BE2C (cell line): ENCODE measurements around the gene BBS2.

Source experiments
- DNase-seq: peaks from one replicate; pipeline ENCODE4 v3.0.0-alpha.2; 2020
- H3K27me3 ChIP-seq: fragments of 250-450 bp; sonication (Bioruptor Pico); 2 replicates; pipeline ENCODE4 v1.5.1; 2020; ENCODE audit warnings: mild to moderate bottlenecking
- H3K36me3 ChIP-seq: fragments of 250-450 bp; sonication (Bioruptor Pico); 2 replicates; pipeline ENCODE4 v1.5.1; 2020; ENCODE audit warnings: mild to moderate bottlenecking
- H3K4me1 ChIP-seq: fragments of 250-450 bp; sonication (Bioruptor Pico); 2 replicates; pipeline ENCODE4 v1.5.1; 2020
- H3K4me3 ChIP-seq: 2 replicates; pipeline ENCODE4 v1.5.1; 2011; ENCODE audit warnings: low read depth, low read length
- H3K9me3 ChIP-seq: fragments of 250-450 bp; sonication (Bioruptor Pico); 2 replicates; pipeline ENCODE4 v1.5.1; 2020
- TF ChIP-seq, protein P1 (sequence below): IDR thresholded peaks from 2 replicates; pipeline ENCODE4 v1.5.1; 2012; ENCODE audit warnings: mild to moderate bottlenecking, low read depth, low read length

The BBS2 gene

DNA sequence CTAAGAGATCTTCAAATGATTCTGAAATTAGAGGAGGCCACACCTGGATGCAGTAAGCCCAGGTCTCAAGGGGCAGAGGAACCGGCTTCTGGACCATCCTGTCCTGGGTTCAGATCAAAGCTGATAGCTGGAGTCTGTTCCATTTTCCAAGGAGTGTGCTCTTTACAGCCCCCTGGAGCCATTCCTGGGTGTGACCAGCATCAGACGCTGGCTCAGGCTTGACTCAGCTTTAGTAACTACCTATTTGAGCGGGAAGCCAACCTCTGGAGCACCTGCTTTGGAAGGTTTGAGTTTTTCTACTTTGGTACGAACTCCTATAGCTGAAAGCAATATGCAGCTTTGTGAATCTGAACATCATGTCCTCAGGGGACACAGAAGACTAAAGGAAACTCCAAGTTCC, 12.9 kb upstream of the BBS2 start:
- TF ChIP-seq, protein P1, sequence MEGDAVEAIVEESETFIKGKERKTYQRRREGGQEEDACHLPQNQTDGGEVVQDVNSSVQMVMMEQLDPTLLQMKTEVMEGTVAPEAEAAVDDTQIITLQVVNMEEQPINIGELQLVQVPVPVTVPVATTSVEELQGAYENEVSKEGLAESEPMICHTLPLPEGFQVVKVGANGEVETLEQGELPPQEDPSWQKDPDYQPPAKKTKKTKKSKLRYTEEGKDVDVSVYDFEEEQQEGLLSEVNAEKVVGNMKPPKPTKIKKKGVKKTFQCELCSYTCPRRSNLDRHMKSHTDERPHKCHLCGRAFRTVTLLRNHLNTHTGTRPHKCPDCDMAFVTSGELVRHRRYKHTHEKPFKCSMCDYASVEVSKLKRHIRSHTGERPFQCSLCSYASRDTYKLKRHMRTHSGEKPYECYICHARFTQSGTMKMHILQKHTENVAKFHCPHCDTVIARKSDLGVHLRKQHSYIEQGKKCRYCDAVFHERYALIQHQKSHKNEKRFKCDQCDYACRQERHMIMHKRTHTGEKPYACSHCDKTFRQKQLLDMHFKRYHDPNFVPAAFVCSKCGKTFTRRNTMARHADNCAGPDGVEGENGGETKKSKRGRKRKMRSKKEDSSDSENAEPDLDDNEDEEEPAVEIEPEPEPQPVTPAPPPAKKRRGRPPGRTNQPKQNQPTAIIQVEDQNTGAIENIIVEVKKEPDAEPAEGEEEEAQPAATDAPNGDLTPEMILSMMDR: peak; percentile 29
- H3K36me3 ChIP-seq: no peaks in the 10 kb centered on the region
- H3K27me3 ChIP-seq: peaks cover 31% of the 10 kb centered on the region
- H3K4me3 ChIP-seq: no peak overlapping the region
- DNase-seq: no peak
- H3K9me3 ChIP-seq: no peaks in the 10 kb centered on the region
- H3K4me1 ChIP-seq: no peaks in the 10 kb centered on the region

DNA sequence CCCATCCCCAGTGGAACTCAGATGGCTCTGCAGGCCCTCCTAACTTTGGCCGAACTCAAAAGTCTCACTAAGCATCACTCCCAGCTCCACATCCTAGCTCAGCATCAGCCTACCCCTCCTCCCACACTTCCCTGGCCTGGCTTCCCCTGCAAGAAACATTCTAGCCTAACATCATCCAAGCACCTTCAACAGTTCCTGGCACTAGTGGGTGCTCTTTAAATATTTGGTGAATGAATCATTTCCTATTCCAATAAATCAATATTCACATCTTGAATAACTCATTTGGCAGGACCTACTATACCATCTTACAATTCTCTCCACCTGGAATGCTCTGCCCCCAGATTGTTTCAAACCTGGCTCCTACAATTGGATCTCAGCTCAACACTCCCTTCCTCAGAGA, 11.0 kb upstream of the BBS2 start:
- H3K4me3 ChIP-seq: no peak overlapping the region
- H3K4me1 ChIP-seq: no peaks in the 10 kb centered on the region
- DNase-seq: no peak
- H3K36me3 ChIP-seq: no peaks in the 10 kb centered on the region
- TF ChIP-seq, protein P1: no peak
- H3K27me3 ChIP-seq: peaks cover 22% of the 10 kb centered on the region
- H3K9me3 ChIP-seq: no peaks in the 10 kb centered on the region

DNA sequence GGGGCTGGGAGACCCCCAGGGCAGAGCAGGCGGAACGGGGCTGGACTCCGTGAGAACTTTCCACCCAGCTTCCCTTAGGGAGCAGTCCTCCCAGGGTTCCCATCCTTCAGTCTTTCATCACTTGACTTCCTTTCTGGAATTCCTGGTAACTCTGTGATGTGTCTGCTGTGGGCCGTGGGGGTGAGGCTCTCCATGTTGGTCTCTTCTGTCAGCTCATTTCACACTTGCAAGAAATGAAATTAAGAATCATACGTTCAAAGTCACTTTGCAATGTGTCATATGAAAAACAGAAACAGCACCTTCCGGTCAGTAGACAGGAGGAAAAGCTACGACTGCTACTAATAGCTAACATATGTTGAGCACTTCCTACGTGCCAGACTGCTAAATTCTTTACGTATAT, 5.4 kb upstream of the BBS2 start:
- Histone ChIP-seq H3K4me3 (no peak overlapping the region), H3K27me3 (no peaks in the 10 kb centered on the region; the same call in 1 of the 2 replicates), H3K9me3 (no peaks in the 10 kb centered on the region), H3K4me1 (no peaks in the 10 kb centered on the region), H3K36me3 (no peaks in the 10 kb centered on the region)
- TF ChIP-seq, protein P1: no peak
- no peak for DNase-seq

DNA sequence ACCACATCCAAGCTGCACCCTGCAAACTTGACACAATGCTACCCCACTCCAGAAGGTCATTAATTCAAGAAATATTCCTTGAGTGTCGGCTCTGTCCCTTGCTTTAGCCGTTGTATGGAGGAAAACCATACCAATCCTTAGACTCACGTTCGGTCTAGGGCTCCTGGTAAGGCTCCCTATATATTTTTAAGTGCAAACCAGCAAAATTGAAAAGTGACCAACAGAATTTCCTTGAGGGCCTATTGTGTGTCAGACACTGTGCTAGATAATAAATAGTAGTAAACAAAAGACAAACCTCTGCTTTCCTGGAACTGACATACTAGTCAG, 390 bp upstream of the BBS2 start:
- Histone ChIP-seq H3K27me3 (no peaks in the 10 kb centered on the region), H3K4me3 (peak overlapping the region; percentile 90), H3K36me3 (no peaks in the 10 kb centered on the region), H3K4me1 (no peaks in the 10 kb centered on the region; the same call in 1 of the 2 replicates), H3K9me3 (no peaks in the 10 kb centered on the region)
- TF ChIP-seq, protein P1: no peak
- no peak for DNase-seq

DNA sequence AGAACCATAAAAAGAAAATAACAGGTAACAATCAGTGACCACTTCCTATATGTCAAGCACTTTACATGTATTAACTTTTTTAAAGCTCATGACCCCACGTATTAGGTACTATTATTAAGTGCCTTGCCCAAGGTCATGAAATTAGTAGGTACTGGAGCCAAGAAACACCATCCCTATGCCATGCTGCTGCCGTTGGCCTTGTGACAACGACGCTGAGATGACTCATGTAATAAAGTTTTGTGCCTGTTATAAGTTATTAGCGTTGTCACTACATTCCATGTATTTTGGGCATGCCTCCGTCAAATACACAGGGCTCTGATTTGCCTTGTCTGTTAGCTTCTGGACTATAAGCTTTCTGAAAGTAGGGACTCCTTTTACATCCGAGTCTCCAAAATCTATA, 1.4 kb downstream of the BBS2 start:
- no peak overlapping the region for H3K4me3 ChIP-seq
- H3K4me1 ChIP-seq: no peaks in the 10 kb centered on the region; the same call in 1 of the 2 replicates
- no peak for DNase-seq
- no peaks in the 10 kb centered on the region for H3K9me3 ChIP-seq
- no peaks in the 10 kb centered on the region for H3K27me3 ChIP-seq
- no peaks in the 10 kb centered on the region for H3K36me3 ChIP-seq
- TF ChIP-seq, protein P1: no peak

DNA sequence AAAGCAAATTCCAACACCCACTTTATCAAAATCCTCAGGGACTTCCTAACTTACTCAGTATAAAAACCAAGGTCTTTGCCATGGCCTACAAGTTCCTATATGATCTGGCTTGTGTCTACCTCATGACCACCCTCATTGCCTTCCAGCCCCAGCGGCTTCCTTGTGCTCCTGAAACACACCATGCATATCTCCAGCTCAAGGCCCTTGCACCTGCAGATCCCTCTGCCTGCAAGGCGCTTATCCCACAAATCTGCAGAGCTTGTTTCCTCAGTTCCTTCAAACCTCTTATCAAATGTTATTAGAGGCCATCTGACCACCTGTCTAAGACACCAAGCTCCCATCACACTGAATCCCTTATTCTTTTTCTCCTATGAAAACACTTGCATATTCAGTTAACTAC, 2.6 kb downstream of the BBS2 start:
- TF ChIP-seq, protein P1: no peak
- H3K4me1 ChIP-seq: no peaks in the 10 kb centered on the region; the same call in 1 of the 2 replicates
- no peaks in the 10 kb centered on the region for H3K9me3 ChIP-seq
- DNase-seq: no peak
- H3K27me3 ChIP-seq: no peaks in the 10 kb centered on the region
- no peak overlapping the region for H3K4me3 ChIP-seq
- H3K36me3 ChIP-seq: 0 out of 2 replicates have a peak, but pooled peaks cover 4% of the 10 kb centered on the region
